ENCODE data around the gene TMEM271.

DNA sequence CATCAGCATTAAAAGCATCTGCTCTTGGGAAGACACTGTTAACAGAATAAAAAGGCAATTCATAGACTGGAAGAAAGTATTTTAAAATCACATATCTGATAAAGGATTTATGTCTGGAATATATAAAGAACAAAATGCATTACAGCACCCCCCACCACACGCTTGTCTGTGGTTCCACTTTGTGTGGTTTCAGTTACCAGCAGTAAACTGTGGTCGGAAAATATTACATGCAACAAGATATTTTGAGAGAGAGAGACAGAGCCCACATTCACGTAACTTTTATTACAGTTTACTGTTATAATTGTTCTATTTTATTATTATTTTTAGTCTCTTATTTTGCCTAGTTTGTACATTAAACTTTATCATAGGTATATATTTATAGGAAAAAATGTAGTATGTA, 28.0 kb upstream of the TMEM271 start:
- TF ChIP-seq, protein P1, sequence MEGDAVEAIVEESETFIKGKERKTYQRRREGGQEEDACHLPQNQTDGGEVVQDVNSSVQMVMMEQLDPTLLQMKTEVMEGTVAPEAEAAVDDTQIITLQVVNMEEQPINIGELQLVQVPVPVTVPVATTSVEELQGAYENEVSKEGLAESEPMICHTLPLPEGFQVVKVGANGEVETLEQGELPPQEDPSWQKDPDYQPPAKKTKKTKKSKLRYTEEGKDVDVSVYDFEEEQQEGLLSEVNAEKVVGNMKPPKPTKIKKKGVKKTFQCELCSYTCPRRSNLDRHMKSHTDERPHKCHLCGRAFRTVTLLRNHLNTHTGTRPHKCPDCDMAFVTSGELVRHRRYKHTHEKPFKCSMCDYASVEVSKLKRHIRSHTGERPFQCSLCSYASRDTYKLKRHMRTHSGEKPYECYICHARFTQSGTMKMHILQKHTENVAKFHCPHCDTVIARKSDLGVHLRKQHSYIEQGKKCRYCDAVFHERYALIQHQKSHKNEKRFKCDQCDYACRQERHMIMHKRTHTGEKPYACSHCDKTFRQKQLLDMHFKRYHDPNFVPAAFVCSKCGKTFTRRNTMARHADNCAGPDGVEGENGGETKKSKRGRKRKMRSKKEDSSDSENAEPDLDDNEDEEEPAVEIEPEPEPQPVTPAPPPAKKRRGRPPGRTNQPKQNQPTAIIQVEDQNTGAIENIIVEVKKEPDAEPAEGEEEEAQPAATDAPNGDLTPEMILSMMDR (IDR thresholded peaks at IDR 0.05; ENCODE audit: poor library complexity): no peak
- TF ChIP-seq EZH2 (IDR thresholded peaks at IDR 0.05; ENCODE audit: borderline replicate concordance): no peak
